ENCODE data around the gene HIRA. TPM values are rescaled to one million over a fixed set of nuclear protein-coding genes. Genes with fewer than 3 reads are reported as not detected.

Gene HIRA
- 33.7 TPM for polyA plus RNA-seq (2013, experiment 1 of 2)
- 34.4 TPM for polyA plus RNA-seq (2013, experiment 2 of 2)

- H2BK15ac ChIP-seq (replicated peaks; ENCODE audit: low read depth): no peak within 1 kb of the TSS
- no peaks in the 10 kb centered on the region for H3K27me3 ChIP-seq (ENCODE audit: insufficient read depth, low read length, poor library complexity)
- H3K79me2 ChIP-seq (ENCODE audit: control insufficient read depth, insufficient read depth, low read length): peaks cover 39% of the 10 kb centered on the region
- peak within 1 kb of the TSS; percentile 85 for H2BK5ac ChIP-seq (ENCODE audit: low read length)
- peak; percentile 86 for DNase-seq
- H4K5ac ChIP-seq (ENCODE audit: low read length): no peak within 1 kb of the TSS
- H2BK120ac ChIP-seq (ENCODE audit: low read depth, low read length): no peak within 1 kb of the TSS
- H3K56ac ChIP-seq (ENCODE audit: low read length): peak within 1 kb of the TSS; percentile 98
- peak within 1 kb of the TSS; percentile 87 for H3K4me3 ChIP-seq (ENCODE audit: low read length)
- H3K36me3 ChIP-seq (ENCODE audit: control insufficient read depth, insufficient read depth, low read length): peaks cover 2% of the 10 kb centered on the region
- H3K4ac ChIP-seq (ENCODE audit: low read depth, low read length): peak within 1 kb of the TSS; percentile 82
- peaks cover 4% of the 10 kb centered on the region for H3K4me1 ChIP-seq (ENCODE audit: control insufficient read depth, low read depth, low read length)
- H3K4me2 ChIP-seq (ENCODE audit: low read length): peak within 1 kb of the TSS; percentile 97
- no peak within 1 kb of the TSS for H4K8ac ChIP-seq (ENCODE audit: low read depth, low read length)
- H3K27ac ChIP-seq (ENCODE audit: low read depth, low read length): peak within 1 kb of the TSS; percentile 82
- H2AK5ac ChIP-seq (ENCODE audit: low read length): no peak within 1 kb of the TSS
- peak within 1 kb of the TSS; percentile 80 for H3K23ac ChIP-seq (ENCODE audit: low read length)
- H3K9ac ChIP-seq (ENCODE audit: low read length): peak within 1 kb of the TSS; percentile 98
- no CpG with 5 or more reads among the region's 66 CpGs for WGBS (ENCODE audit: extremely low coverage, insufficient coverage, low lambda C conversion rate)
- peak within 1 kb of the TSS; percentile 72 for H3K18ac ChIP-seq (ENCODE audit: low read length)
- H3K79me1 ChIP-seq (ENCODE audit: low read length): peaks cover 21% of the 10 kb centered on the region
Observed at GRCh38 chr22:19431649-19432132, at the start of gene HIRA. HIRA (minus strand) TSS chr22:19431733; CDS start chr22:19431476, 257 bp downstream.

DNA sequence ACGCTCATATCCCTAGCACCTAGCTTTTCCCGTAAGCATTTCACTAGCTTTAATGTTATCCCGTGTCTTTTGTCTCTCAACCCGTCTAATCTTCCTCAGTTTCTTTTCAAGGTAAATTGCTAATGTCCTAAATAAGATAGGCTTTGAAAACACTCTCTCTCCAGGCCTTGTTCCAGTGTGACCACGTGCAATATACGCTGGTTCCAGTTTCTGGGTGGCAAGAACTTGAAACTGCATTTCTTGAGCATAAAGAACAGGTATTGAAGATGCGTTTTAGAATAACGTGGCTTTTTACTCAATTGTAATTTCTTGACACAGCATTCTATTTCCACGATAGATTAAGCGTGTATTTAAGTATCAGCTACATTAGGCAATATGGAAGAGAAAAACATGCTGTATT lies 49.3 kb upstream of the HIRA start:
- Histone ChIP-seq H2BK15ac (replicated peaks; ENCODE audit: low read depth) (no peak overlapping the region), H3K18ac (ENCODE audit: low read length) (no peak overlapping the region), H3K23ac (ENCODE audit: low read length) (no peak overlapping the region), H3K9ac (ENCODE audit: low read length) (peak overlapping the region; percentile 87), H3K27ac (ENCODE audit: low read depth, low read length) (no peak overlapping the region), H2BK5ac (ENCODE audit: low read length) (no peak overlapping the region), H3K56ac (ENCODE audit: low read length) (peak overlapping the region; percentile 92), H4K5ac (ENCODE audit: low read length) (no peak overlapping the region), H3K4me2 (ENCODE audit: low read length) (peak overlapping the region; percentile 59), H2BK120ac (ENCODE audit: low read depth, low read length) (no peak overlapping the region), H3K4ac (ENCODE audit: low read depth, low read length) (no peak overlapping the region), H3K79me2 (ENCODE audit: control insufficient read depth, insufficient read depth, low read length) (peaks cover 32% of the 10 kb centered on the region), H2AK5ac (ENCODE audit: low read length) (no peak overlapping the region), H3K36me3 (ENCODE audit: control insufficient read depth, insufficient read depth, low read length) (peaks cover 3% of the 10 kb centered on the region), H4K8ac (ENCODE audit: low read depth, low read length) (no peak overlapping the region), H3K4me3 (ENCODE audit: low read length) (peak overlapping the region; percentile 84), H3K79me1 (ENCODE audit: low read length) (peaks cover 19% of the 10 kb centered on the region), H3K27me3 (ENCODE audit: insufficient read depth, low read length, poor library complexity) (no peaks in the 10 kb centered on the region), H3K4me1 (ENCODE audit: control insufficient read depth, low read depth, low read length) (peaks cover 2% of the 10 kb centered on the region)
- WGBS (ENCODE audit: extremely low coverage, insufficient coverage, low lambda C conversion rate): no CpG with 5 or more reads among the region's 10 CpGs
- DNase-seq: no peak

- H3K9ac ChIP-seq (ENCODE audit: low read length): peak overlapping the region; percentile 87
- H2BK15ac ChIP-seq (replicated peaks; ENCODE audit: low read depth): no peak overlapping the region
- H3K79me1 ChIP-seq (ENCODE audit: low read length): peaks cover 21% of the 10 kb centered on the region
- peaks cover 2% of the 10 kb centered on the region for H3K36me3 ChIP-seq (ENCODE audit: control insufficient read depth, insufficient read depth, low read length)
- DNase-seq: no peak
- no peak overlapping the region for H2AK5ac ChIP-seq (ENCODE audit: low read length)
- H2BK5ac ChIP-seq (ENCODE audit: low read length): no peak overlapping the region
- WGBS (ENCODE audit: extremely low coverage, insufficient coverage, low lambda C conversion rate): no CpG with 5 or more reads among the region's 15 CpGs
- no peak overlapping the region for H4K5ac ChIP-seq (ENCODE audit: low read length)
- H3K18ac ChIP-seq (ENCODE audit: low read length): no peak overlapping the region
- H3K79me2 ChIP-seq (ENCODE audit: control insufficient read depth, insufficient read depth, low read length): peaks cover 37% of the 10 kb centered on the region
- H3K4me1 ChIP-seq (ENCODE audit: control insufficient read depth, low read depth, low read length): peaks cover 2% of the 10 kb centered on the region
- H3K56ac ChIP-seq (ENCODE audit: low read length): peak overlapping the region; percentile 92
- no peak overlapping the region for H4K8ac ChIP-seq (ENCODE audit: low read depth, low read length)
- H3K4ac ChIP-seq (ENCODE audit: low read depth, low read length): no peak overlapping the region
- H3K27me3 ChIP-seq (ENCODE audit: insufficient read depth, low read length, poor library complexity): no peaks in the 10 kb centered on the region
- H3K4me2 ChIP-seq (ENCODE audit: low read length): peak overlapping the region; percentile 59
- no peak overlapping the region for H2BK120ac ChIP-seq (ENCODE audit: low read depth, low read length)
- no peak overlapping the region for H3K27ac ChIP-seq (ENCODE audit: low read depth, low read length)
- peak overlapping the region; percentile 84 for H3K4me3 ChIP-seq (ENCODE audit: low read length)
- no peak overlapping the region for H3K23ac ChIP-seq (ENCODE audit: low read length)
Observed at GRCh38 chr22:19480173-19480568, 48.6 kb upstream of the HIRA start.

GRCh38 chr22:19479355-19480172 lies 48.0 kb upstream of the HIRA start, which contains the start of gene CDC45:
CDC45 (plus strand) TSS chr22:19479920; CDS start chr22:19479969, 49 bp downstream.
- H3K4ac ChIP-seq (ENCODE audit: low read depth, low read length): no peak within 1 kb of the TSS
- peak; percentile 99 for DNase-seq
- H3K4me2 ChIP-seq (ENCODE audit: low read length): peak within 1 kb of the TSS; percentile 59
- no peak within 1 kb of the TSS for H2BK15ac ChIP-seq (replicated peaks; ENCODE audit: low read depth)
- H4K8ac ChIP-seq (ENCODE audit: low read depth, low read length): no peak within 1 kb of the TSS
- WGBS (ENCODE audit: extremely low coverage, insufficient coverage, low lambda C conversion rate): no CpG with 5 or more reads among the region's 50 CpGs
- H3K9ac ChIP-seq (ENCODE audit: low read length): peak within 1 kb of the TSS; percentile 87
- H3K56ac ChIP-seq (ENCODE audit: low read length): peak within 1 kb of the TSS; percentile 92
- H3K36me3 ChIP-seq (ENCODE audit: control insufficient read depth, insufficient read depth, low read length): peaks cover 3% of the 10 kb centered on the region
- peaks cover 38% of the 10 kb centered on the region for H3K79me2 ChIP-seq (ENCODE audit: control insufficient read depth, insufficient read depth, low read length)
- H3K4me3 ChIP-seq (ENCODE audit: low read length): peak within 1 kb of the TSS; percentile 84
- H3K27me3 ChIP-seq (ENCODE audit: insufficient read depth, low read length, poor library complexity): no peaks in the 10 kb centered on the region
- no peak within 1 kb of the TSS for H2AK5ac ChIP-seq (ENCODE audit: low read length)
- peak within 1 kb of the TSS; percentile 65 for H3K27ac ChIP-seq (ENCODE audit: low read depth, low read length)
- H3K4me1 ChIP-seq (ENCODE audit: control insufficient read depth, low read depth, low read length): peaks cover 2% of the 10 kb centered on the region
- H3K18ac ChIP-seq (ENCODE audit: low read length): peak within 1 kb of the TSS; percentile 83
- peaks cover 22% of the 10 kb centered on the region for H3K79me1 ChIP-seq (ENCODE audit: low read length)
- no peak within 1 kb of the TSS for H4K5ac ChIP-seq (ENCODE audit: low read length)
- H3K23ac ChIP-seq (ENCODE audit: low read length): no peak within 1 kb of the TSS
- peak within 1 kb of the TSS; percentile 87 for H2BK5ac ChIP-seq (ENCODE audit: low read length)
- peak within 1 kb of the TSS; percentile 31 for H2BK120ac ChIP-seq (ENCODE audit: low read depth, low read length)

- peak within 1 kb of the TSS; percentile 84 for H3K4me3 ChIP-seq (ENCODE audit: low read length)
- no peaks in the 10 kb centered on the region for H3K27me3 ChIP-seq (ENCODE audit: insufficient read depth, low read length, poor library complexity)
- H3K79me1 ChIP-seq (ENCODE audit: low read length): peaks cover 22% of the 10 kb centered on the region
- H3K27ac ChIP-seq (ENCODE audit: low read depth, low read length): peak within 1 kb of the TSS; percentile 65
- peak; percentile 86 for DNase-seq
- peaks cover 3% of the 10 kb centered on the region for H3K36me3 ChIP-seq (ENCODE audit: control insufficient read depth, insufficient read depth, low read length)
- H3K4me1 ChIP-seq (ENCODE audit: control insufficient read depth, low read depth, low read length): peaks cover 2% of the 10 kb centered on the region
- H3K79me2 ChIP-seq (ENCODE audit: control insufficient read depth, insufficient read depth, low read length): peaks cover 38% of the 10 kb centered on the region
- H2AK5ac ChIP-seq (ENCODE audit: low read length): no peak within 1 kb of the TSS
- H3K4me2 ChIP-seq (ENCODE audit: low read length): peak within 1 kb of the TSS; percentile 59
- H3K18ac ChIP-seq (ENCODE audit: low read length): peak within 1 kb of the TSS; percentile 83
- H3K23ac ChIP-seq (ENCODE audit: low read length): no peak within 1 kb of the TSS
- no CpG with 5 or more reads among the region's 42 CpGs for WGBS (ENCODE audit: extremely low coverage, insufficient coverage, low lambda C conversion rate)
- H4K8ac ChIP-seq (ENCODE audit: low read depth, low read length): no peak within 1 kb of the TSS
- H3K56ac ChIP-seq (ENCODE audit: low read length): peak within 1 kb of the TSS; percentile 92
- no peak within 1 kb of the TSS for H4K5ac ChIP-seq (ENCODE audit: low read length)
- peak within 1 kb of the TSS; percentile 31 for H2BK120ac ChIP-seq (ENCODE audit: low read depth, low read length)
- peak within 1 kb of the TSS; percentile 87 for H2BK5ac ChIP-seq (ENCODE audit: low read length)
- no peak within 1 kb of the TSS for H2BK15ac ChIP-seq (replicated peaks; ENCODE audit: low read depth)
- H3K9ac ChIP-seq (ENCODE audit: low read length): peak within 1 kb of the TSS; percentile 87
- no peak within 1 kb of the TSS for H3K4ac ChIP-seq (ENCODE audit: low read depth, low read length)
Observed at GRCh38 chr22:19478901-19479354, 47.4 kb upstream of the HIRA start, which contains the start of gene UFD1. UFD1 (minus strand) TSS chr22:19479193; CDS start chr22:19479085, 108 bp downstream.
